ENCODE data around the gene CNOT2.

CNOT2 gene

DNA sequence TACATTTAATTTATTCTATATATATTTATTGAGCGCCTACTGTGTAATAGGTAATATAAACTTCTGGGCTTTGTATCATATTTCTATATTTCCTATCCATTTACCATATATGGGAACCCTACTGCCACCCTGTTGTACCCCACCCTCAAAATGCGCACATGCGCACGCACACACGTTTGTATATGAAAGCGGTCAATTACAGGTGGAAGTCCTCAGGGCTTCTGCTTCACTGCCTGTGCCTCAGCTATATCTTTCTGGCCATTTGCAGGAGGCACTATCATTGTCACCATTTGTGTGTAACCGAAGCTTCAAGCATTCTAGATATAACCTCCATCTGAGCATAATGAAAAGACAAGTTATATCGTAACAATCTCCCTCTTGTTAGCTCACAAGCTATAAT is 91.5 kb downstream of the CNOT2 start:
- no peak overlapping the region for H3K4me2 ChIP-seq (ENCODE audit: low read depth, low read length, poor library complexity, severe bottlenecking)
- no peak overlapping the region for H2AFZ ChIP-seq (ENCODE audit: low read depth, low read length, severe bottlenecking)
- H3K27me3 ChIP-seq (ENCODE audit: low read length) = no peaks in the 10 kb centered on the region
- peaks cover 1% of the 10 kb centered on the region; the same call in 1 of the 2 replicates for H3K79me2 ChIP-seq (ENCODE audit: insufficient read depth, low read length)
- no peak overlapping the region for H3K4me3 ChIP-seq (ENCODE audit: insufficient read depth, low read length, poor library complexity, severe bottlenecking)
- no peaks in the 10 kb centered on the region for H3K9me3 ChIP-seq (ENCODE audit: insufficient read depth, low read length)
- H3K9me2 ChIP-seq (replicated peaks; ENCODE audit: insufficient read depth, low read length) = no peaks in the 10 kb centered on the region
- peaks cover 4% of the 10 kb centered on the region; the same call in 1 of the 2 replicates for H4K20me1 ChIP-seq (ENCODE audit: low read depth, low read length)
- peaks cover 57% of the 10 kb centered on the region for H3K36me3 ChIP-seq (ENCODE audit: low read length)
- no peaks in the 10 kb centered on the region for H3F3A ChIP-seq (ENCODE audit: insufficient read depth)
- TF ChIP-seq, protein P1, sequence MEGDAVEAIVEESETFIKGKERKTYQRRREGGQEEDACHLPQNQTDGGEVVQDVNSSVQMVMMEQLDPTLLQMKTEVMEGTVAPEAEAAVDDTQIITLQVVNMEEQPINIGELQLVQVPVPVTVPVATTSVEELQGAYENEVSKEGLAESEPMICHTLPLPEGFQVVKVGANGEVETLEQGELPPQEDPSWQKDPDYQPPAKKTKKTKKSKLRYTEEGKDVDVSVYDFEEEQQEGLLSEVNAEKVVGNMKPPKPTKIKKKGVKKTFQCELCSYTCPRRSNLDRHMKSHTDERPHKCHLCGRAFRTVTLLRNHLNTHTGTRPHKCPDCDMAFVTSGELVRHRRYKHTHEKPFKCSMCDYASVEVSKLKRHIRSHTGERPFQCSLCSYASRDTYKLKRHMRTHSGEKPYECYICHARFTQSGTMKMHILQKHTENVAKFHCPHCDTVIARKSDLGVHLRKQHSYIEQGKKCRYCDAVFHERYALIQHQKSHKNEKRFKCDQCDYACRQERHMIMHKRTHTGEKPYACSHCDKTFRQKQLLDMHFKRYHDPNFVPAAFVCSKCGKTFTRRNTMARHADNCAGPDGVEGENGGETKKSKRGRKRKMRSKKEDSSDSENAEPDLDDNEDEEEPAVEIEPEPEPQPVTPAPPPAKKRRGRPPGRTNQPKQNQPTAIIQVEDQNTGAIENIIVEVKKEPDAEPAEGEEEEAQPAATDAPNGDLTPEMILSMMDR (IDR thresholded peaks at IDR 0.05; ENCODE audit: insufficient read depth, low read length, poor library complexity, severe bottlenecking) = no peak
- TF ChIP-seq EZH2phosphoT487 (conservative IDR thresholded peaks at IDR 0.05; ENCODE audit: low read length) = no peak
- no peak overlapping the region for H3K27ac ChIP-seq (ENCODE audit: low read depth, low read length)
- no peak overlapping the region for H3K9ac ChIP-seq (ENCODE audit: low read length)

DNA sequence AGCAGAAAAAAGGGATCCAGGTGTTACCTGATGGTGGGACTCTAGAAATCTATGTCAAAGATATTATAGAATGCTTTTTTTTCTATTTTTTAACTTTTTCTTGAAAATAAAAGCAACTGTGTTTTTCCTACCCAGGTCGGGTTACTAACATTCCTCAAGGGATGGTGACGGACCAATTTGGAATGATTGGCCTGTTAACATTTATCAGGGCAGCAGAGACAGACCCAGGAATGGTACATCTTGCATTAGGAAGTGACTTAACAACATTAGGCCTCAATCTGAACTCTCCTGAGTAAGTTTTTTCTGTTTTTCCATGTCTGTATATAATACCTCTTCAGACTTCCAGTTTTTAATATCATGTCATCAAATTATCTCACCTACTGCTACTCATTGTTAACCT is 95.3 kb downstream of the CNOT2 start:
- no peaks in the 10 kb centered on the region for H4K20me1 ChIP-seq (ENCODE audit: low read depth, low read length)
- H3K9me3 ChIP-seq (ENCODE audit: insufficient read depth, low read length) = no peaks in the 10 kb centered on the region
- H3K4me3 ChIP-seq (ENCODE audit: insufficient read depth, low read length, poor library complexity, severe bottlenecking) = no peak overlapping the region
- TF ChIP-seq, protein P1 (IDR thresholded peaks at IDR 0.05; ENCODE audit: insufficient read depth, low read length, poor library complexity, severe bottlenecking) = no peak
- no peak for TF ChIP-seq EZH2phosphoT487 (conservative IDR thresholded peaks at IDR 0.05; ENCODE audit: low read length)
- no peak overlapping the region for H3K4me2 ChIP-seq (ENCODE audit: low read depth, low read length, poor library complexity, severe bottlenecking)
- H3F3A ChIP-seq (ENCODE audit: insufficient read depth) = peaks cover 5% of the 10 kb centered on the region
- no peak overlapping the region for H3K9ac ChIP-seq (ENCODE audit: low read length)
- peaks cover 79% of the 10 kb centered on the region for H3K36me3 ChIP-seq (ENCODE audit: low read length)
- no peaks in the 10 kb centered on the region for H3K79me2 ChIP-seq (ENCODE audit: insufficient read depth, low read length)
- no peak overlapping the region for H3K27ac ChIP-seq (ENCODE audit: low read depth, low read length)
- H3K9me2 ChIP-seq (replicated peaks; ENCODE audit: insufficient read depth, low read length) = no peaks in the 10 kb centered on the region
- H3K27me3 ChIP-seq (ENCODE audit: low read length) = no peaks in the 10 kb centered on the region
- H2AFZ ChIP-seq (ENCODE audit: low read depth, low read length, severe bottlenecking) = no peak overlapping the region

DNA sequence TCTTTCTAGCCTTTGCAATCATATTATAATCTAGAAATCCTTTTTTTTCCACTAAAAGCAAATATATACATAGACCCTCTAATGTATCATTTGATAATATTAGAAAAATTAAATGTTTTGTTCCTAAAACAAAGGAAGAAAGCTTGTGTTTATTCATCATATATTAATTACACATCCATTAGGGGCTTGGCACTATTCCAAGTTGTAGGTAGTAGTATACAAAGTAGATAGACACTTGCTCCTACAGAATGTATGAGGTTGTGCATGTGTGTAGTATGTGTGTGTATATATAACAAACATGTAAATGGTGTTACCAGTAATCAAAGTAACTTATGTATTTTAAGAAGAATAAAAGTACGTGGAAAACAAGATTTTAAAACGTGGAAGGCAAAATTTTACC is 107.8 kb downstream of the CNOT2 start:
- Histone ChIP-seq H3F3A (ENCODE audit: insufficient read depth) (0 out of 2 replicates have a peak, but pooled peaks cover 3% of the 10 kb centered on the region), H3K27ac (ENCODE audit: low read depth, low read length) (no peak overlapping the region), H3K9me2 (replicated peaks; ENCODE audit: insufficient read depth, low read length) (no peaks in the 10 kb centered on the region), H3K36me3 (ENCODE audit: low read length) (peaks cover 48% of the 10 kb centered on the region), H3K27me3 (ENCODE audit: low read length) (no peaks in the 10 kb centered on the region), H2AFZ (ENCODE audit: low read depth, low read length, severe bottlenecking) (no peak overlapping the region), H3K4me3 (ENCODE audit: insufficient read depth, low read length, poor library complexity, severe bottlenecking) (no peak overlapping the region), H3K79me2 (ENCODE audit: insufficient read depth, low read length) (no peaks in the 10 kb centered on the region), H3K9me3 (ENCODE audit: insufficient read depth, low read length) (no peaks in the 10 kb centered on the region), H3K4me2 (ENCODE audit: low read depth, low read length, poor library complexity, severe bottlenecking) (no peak overlapping the region), H4K20me1 (ENCODE audit: low read depth, low read length) (no peaks in the 10 kb centered on the region), H3K9ac (ENCODE audit: low read length) (no peak overlapping the region)
- TF ChIP-seq, protein P1 (IDR thresholded peaks at IDR 0.05; ENCODE audit: insufficient read depth, low read length, poor library complexity, severe bottlenecking) = no peak
- TF ChIP-seq EZH2phosphoT487 (conservative IDR thresholded peaks at IDR 0.05; ENCODE audit: low read length) = no peak

All from SU-DHL-6 (cell line).